Measurements from ENCODE around the gene ACP6. TPM values are rescaled to one million over a fixed set of nuclear protein-coding genes. Genes with fewer than 3 reads are reported as not detected.

ACP6 gene
- total RNA-seq, 1 donor from 2014 or later: 14.1 TPM

DNA sequence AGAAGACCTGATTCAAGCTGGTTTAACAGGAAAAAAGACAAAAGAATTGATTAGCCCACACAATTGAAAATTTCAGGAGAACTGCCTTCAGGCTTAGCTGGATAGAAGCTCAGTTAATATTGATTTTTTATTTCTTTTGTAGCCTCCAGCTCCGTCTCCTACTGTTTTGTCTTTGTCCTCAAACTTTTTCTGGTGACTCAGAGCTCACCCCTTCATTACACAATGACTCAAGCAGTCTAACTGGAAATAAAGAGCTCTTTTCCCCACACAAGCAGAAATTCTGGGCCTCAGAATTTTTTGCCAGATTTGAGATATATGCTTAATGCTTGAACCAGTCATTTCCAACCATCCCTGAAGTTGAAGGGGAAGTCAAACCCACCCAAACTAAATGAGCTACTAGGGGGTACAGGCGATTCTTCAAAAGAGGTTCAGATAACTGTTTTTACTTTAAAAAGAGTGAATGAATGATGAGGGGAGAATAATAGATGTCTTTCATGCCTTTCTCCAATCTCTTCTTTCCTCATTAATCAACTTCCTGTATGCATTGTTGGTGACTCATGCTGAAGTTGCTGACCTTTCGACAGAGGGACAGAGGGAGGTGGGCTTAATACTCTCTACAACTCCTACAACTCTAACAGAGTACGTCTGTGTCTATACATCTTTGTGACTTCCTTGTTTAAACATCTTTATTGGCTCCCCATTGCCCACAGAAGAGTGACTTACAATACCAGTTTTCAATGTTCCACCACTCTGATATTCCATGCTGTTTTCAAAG, 6.2 kb upstream of the ACP6 start:
- peaks cover 26% of the 10 kb centered on the region for H3K27me3 Mint-ChIP-seq (ENCODE audit: insufficient read depth)
- intact Hi-C loops (cut with micrococcal nuclease): no loop called here
- H3K36me3 Mint-ChIP-seq (ENCODE audit: low read depth): no peaks in the 10 kb centered on the region
- H3K9me3 Mint-ChIP-seq: peaks cover 26% of the 10 kb centered on the region
- DNase-seq (ENCODE audit: low spot score): no peak
- no peak overlapping the region for H3K4me3 Mint-ChIP-seq
- no peaks in the 10 kb centered on the region for H3K4me1 Mint-ChIP-seq (ENCODE audit: low read depth)
- H3K27ac Mint-ChIP-seq: no peak overlapping the region

- Mint-ChIP-seq H3K9me3 (peaks cover 15% of the 10 kb centered on the region), H3K4me1 (ENCODE audit: low read depth) (peaks cover 14% of the 10 kb centered on the region), H3K27ac (no peak overlapping the region), H3K4me3 (no peak overlapping the region), H3K27me3 (ENCODE audit: insufficient read depth) (peaks cover 26% of the 10 kb centered on the region), H3K36me3 (ENCODE audit: low read depth) (peaks cover 1% of the 10 kb centered on the region)
- DNase-seq (ENCODE audit: low spot score): no peak
- intact Hi-C loops (cut with micrococcal nuclease): loop anchor here (5.0 kb wide), 1 partner anchor 127 kb away; no protein-coding TSS in a partner anchor
These were observed 3.5 kb upstream of the ACP6 start for GRCh38 chr1:147673816-147674215.

- intact Hi-C loops (cut with micrococcal nuclease): loop anchor here (5.0 kb wide), 1 partner anchor 126 kb away; no protein-coding TSS in a partner anchor
- peaks cover 26% of the 10 kb centered on the region for H3K27me3 Mint-ChIP-seq (ENCODE audit: insufficient read depth)
- no peak overlapping the region for H3K4me3 Mint-ChIP-seq
- H3K4me1 Mint-ChIP-seq (ENCODE audit: low read depth): peaks cover 18% of the 10 kb centered on the region
- peaks cover 15% of the 10 kb centered on the region for H3K9me3 Mint-ChIP-seq
- no peak overlapping the region for H3K27ac Mint-ChIP-seq
- peaks cover 1% of the 10 kb centered on the region for H3K36me3 Mint-ChIP-seq (ENCODE audit: low read depth)
- no peak for DNase-seq (ENCODE audit: low spot score)
These were observed 3.1 kb upstream of the ACP6 start for GRCh38 chr1:147673406-147673805.

DNA sequence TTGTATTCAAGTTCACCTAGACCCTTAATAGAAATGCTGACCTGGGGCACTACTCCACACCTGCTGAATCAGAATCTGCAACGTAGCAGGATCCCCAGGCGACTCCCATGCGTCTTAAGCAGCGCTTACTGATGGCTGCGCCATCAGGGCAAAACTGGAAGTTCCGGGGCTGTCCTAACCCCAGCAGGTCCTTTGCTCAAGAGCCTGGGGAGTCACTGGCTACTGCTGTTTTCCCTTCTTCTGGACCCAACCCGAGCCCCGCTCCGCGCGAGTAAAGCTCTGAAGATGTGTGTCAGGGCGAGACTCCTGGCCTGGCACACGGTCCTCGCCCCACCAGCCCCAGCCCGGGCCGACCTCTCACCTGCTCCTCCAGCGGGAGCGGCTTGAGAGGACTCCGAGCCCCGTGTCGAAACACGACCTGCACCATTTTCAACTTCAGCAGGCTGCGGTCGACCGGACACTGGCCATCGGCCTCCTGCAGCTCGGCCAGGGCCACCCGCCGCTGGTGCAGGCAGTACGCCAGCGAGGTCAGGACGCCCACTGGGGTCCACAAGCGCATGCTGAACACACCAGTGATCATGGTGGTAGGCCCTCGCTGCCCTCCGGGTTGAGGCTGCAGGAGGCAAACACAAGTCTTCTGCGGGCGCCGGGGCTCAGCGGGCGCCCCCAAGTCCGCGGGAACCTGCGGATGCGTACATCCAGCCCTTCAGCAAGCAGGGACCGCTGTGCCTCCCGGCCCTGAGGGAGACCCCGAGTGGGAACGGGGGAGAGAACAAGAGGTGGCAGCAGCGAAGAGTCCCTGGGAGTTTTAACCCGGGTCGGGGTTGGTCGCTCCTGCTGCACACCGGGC, 630 bp downstream of the ACP6 start:
- peaks cover 1% of the 10 kb centered on the region for H3K36me3 Mint-ChIP-seq (ENCODE audit: low read depth)
- peaks cover 24% of the 10 kb centered on the region for H3K4me1 Mint-ChIP-seq (ENCODE audit: low read depth)

DNA sequence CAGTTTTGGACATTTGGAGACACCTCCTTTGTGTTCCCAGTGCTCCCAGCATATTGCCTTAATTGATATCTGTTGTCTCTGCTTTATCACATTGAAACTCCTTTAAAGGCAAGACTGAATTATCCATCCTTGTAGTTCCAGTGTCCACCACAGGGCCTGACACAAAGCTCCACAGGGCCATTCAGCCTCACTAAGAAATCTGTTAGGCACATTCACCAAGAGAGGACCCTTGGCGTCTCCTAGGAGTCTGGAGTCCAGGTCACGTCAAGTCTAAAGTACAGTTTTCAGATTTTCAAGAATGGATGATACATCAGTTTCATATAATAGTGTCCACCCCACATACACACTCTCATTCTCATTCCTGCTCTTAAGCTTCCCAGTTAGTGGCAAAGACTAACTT, 4.8 kb downstream of the ACP6 start:
- Mint-ChIP-seq H3K27me3 (ENCODE audit: insufficient read depth) (no peaks in the 10 kb centered on the region), H3K36me3 (ENCODE audit: low read depth) (peaks cover 1% of the 10 kb centered on the region), H3K4me1 (ENCODE audit: low read depth) (peaks cover 26% of the 10 kb centered on the region), H3K27ac (no peak overlapping the region), H3K4me3 (no peak overlapping the region), H3K9me3 (no peaks in the 10 kb centered on the region)
- intact Hi-C loops (cut with micrococcal nuclease): no loop called here
- DNase-seq (ENCODE audit: low spot score): no peak

More for the DNA sequence above, 630 bp downstream of the ACP6 start:
- Mint-ChIP-seq H3K4me3 (peak overlapping the region; percentile 92), H3K9me3 (no peaks in the 10 kb centered on the region), H3K27ac (peak overlapping the region; percentile 88), H3K27me3 (ENCODE audit: insufficient read depth) (peaks cover 16% of the 10 kb centered on the region)
- peak; percentile 25 for DNase-seq (ENCODE audit: low spot score)
- intact Hi-C loops (cut with micrococcal nuclease): loop anchor here (1.0 to 5.0 kb wide), 4 partner anchors 28 to 122 kb away; no protein-coding TSS in a partner anchor

DNA sequence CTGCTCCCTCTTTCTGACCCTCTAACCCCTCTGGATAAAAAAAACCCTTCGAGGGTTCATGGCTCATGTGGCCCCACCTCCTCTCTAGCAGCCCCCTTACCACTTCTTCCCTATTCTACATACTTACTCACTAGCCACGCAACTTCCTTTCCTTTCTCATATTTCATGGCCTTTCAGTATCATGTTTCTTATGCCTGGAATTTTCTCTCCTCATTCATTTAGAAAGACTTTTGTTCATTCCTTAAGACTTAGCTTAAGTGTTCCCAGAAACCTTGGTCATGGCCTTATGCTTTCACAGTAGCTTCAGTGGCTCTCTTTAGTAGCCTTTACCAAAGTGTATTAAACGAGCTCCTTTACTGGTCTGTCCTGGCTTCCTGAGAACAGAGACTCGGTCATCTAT, 6.1 kb downstream of the ACP6 start:
- Mint-ChIP-seq H3K9me3 (no peaks in the 10 kb centered on the region), H3K27ac (no peak overlapping the region), H3K36me3 (ENCODE audit: low read depth) (peaks cover 1% of the 10 kb centered on the region), H3K4me1 (ENCODE audit: low read depth) (peaks cover 21% of the 10 kb centered on the region), H3K27me3 (ENCODE audit: insufficient read depth) (no peaks in the 10 kb centered on the region), H3K4me3 (no peak overlapping the region)
- intact Hi-C loops (cut with micrococcal nuclease): no loop called here
- no peak for DNase-seq (ENCODE audit: low spot score)

- intact Hi-C loops (cut with micrococcal nuclease): no loop called here
- H3K4me1 Mint-ChIP-seq (ENCODE audit: low read depth): peaks cover 2% of the 10 kb centered on the region
- no peak overlapping the region for H3K27ac Mint-ChIP-seq
- H3K4me3 Mint-ChIP-seq: no peak overlapping the region
- H3K36me3 Mint-ChIP-seq (ENCODE audit: low read depth): peaks cover 27% of the 10 kb centered on the region
- H3K9me3 Mint-ChIP-seq: no peaks in the 10 kb centered on the region
- H3K27me3 Mint-ChIP-seq (ENCODE audit: insufficient read depth): no peaks in the 10 kb centered on the region
- no peak for DNase-seq (ENCODE audit: low spot score)
These were observed 15.8 kb downstream of the ACP6 start for GRCh38 chr1:147654511-147654910.

DNA sequence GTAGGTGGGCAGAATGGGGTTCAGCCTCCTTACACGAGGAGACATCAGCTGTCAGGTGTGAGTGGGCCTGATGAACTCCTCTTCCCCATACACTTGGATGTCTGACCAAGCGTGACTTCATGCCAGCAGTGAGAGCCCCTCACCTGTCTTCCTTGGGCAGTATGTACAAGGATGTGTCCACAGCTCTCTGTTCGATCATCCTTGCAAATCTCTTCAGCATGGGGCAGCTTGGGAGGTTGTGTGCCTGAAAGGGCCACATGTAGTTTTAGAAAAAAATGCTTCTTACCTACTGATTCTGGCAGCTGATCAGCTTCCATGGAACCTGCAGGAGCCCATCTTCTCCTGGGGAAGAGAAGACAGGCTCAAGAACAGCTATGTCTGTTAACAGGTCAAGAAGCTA, 18.0 kb downstream of the ACP6 start:
- Mint-ChIP-seq H3K4me1 (ENCODE audit: low read depth) (peaks cover 24% of the 10 kb centered on the region), H3K27ac (no peak overlapping the region), H3K27me3 (ENCODE audit: insufficient read depth) (no peaks in the 10 kb centered on the region), H3K9me3 (no peaks in the 10 kb centered on the region), H3K4me3 (no peak overlapping the region), H3K36me3 (ENCODE audit: low read depth) (peaks cover 31% of the 10 kb centered on the region)
- no peak for DNase-seq (ENCODE audit: low spot score)
- intact Hi-C loops (cut with micrococcal nuclease): no loop called here

- Mint-ChIP-seq H3K27me3 (ENCODE audit: insufficient read depth) (no peaks in the 10 kb centered on the region), H3K4me3 (no peak overlapping the region), H3K36me3 (ENCODE audit: low read depth) (peaks cover 30% of the 10 kb centered on the region), H3K27ac (no peak overlapping the region), H3K4me1 (ENCODE audit: low read depth) (peaks cover 33% of the 10 kb centered on the region), H3K9me3 (no peaks in the 10 kb centered on the region)
- intact Hi-C loops (cut with micrococcal nuclease): no loop called here
- DNase-seq (ENCODE audit: low spot score): no peak
These were observed 18.9 kb downstream of the ACP6 start for GRCh38 chr1:147651466-147651865.

GRCh38 chr1:147648933-147649332, 21.4 kb downstream of the ACP6 start:
- Mint-ChIP-seq H3K36me3 (ENCODE audit: low read depth) (peaks cover 33% of the 10 kb centered on the region), H3K4me1 (ENCODE audit: low read depth) (peaks cover 54% of the 10 kb centered on the region), H3K27me3 (ENCODE audit: insufficient read depth) (no peaks in the 10 kb centered on the region), H3K27ac (peak overlapping the region; percentile 50), H3K4me3 (no peak overlapping the region), H3K9me3 (no peaks in the 10 kb centered on the region)
- intact Hi-C loops (cut with micrococcal nuclease): loop anchor here (10.0 kb wide), 1 partner anchor 474 kb away; the partner anchor contains the start of gene PRKAB2
- no peak for DNase-seq (ENCODE audit: low spot score)

DNA sequence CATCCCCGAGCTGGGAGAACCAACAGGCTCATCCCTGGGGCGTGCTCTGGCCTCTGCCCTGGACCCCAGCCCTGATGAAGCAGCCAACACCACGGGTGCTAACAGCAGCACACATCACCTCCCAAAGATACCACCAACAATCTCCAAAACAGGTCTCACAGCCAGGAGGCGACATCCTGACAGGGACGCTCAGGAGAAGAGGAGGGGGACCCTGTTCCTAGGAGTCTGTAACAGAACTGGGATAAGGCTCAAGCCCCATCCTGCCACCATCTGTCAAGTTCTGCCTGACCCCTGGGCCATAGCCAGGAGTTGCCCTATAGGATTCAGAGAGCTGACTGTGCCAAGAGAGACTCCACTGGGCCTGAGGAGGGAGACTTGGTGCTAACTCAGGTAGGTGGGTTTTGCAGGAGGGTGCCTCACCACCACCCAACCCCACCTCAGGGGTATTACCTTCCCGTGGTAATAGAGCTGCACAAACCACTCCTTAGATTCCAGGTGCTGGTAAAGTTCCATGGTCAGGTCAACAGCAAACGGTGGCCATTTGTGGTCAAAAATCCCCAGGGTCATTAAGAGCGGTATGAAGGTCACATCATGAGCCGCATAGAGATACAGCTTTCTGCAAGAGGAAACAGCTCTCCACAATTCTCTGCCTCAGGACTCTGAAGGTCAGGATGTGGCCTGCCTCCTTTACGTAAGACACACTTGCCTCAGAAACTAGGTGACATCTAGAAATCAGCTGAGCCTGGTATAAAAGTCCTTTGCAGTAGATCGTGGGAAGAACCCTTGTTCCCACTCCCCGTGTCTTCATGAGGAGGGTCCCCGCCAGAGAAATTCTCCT, 22.3 kb downstream of the ACP6 start:
- DNase-seq (ENCODE audit: low spot score): peak; percentile 48
- intact Hi-C loops (cut with micrococcal nuclease): loop anchor here (10.0 kb wide), 1 partner anchor 473 kb away; the partner anchor contains the start of gene PRKAB2
- no peaks in the 10 kb centered on the region for H3K27me3 Mint-ChIP-seq (ENCODE audit: insufficient read depth)
- peak overlapping the region; percentile 81 for H3K4me3 Mint-ChIP-seq
- peaks cover 58% of the 10 kb centered on the region for H3K4me1 Mint-ChIP-seq (ENCODE audit: low read depth)
- H3K27ac Mint-ChIP-seq: peak overlapping the region; percentile 50
- no peaks in the 10 kb centered on the region for H3K9me3 Mint-ChIP-seq
- peaks cover 36% of the 10 kb centered on the region for H3K36me3 Mint-ChIP-seq (ENCODE audit: low read depth)

- intact Hi-C loops (cut with micrococcal nuclease): loop anchor here (5.0 to 10.0 kb wide), 2 partner anchors 372 to 469 kb away; partner anchors contain the start of gene PRKAB2
- Mint-ChIP-seq H3K4me1 (ENCODE audit: low read depth) (peaks cover 78% of the 10 kb centered on the region), H3K27ac (no peak overlapping the region), H3K4me3 (no peak overlapping the region), H3K9me3 (no peaks in the 10 kb centered on the region), H3K27me3 (ENCODE audit: insufficient read depth) (no peaks in the 10 kb centered on the region), H3K36me3 (ENCODE audit: low read depth) (peaks cover 25% of the 10 kb centered on the region)
- no peak for DNase-seq (ENCODE audit: low spot score)
These were observed 26.4 kb downstream of the ACP6 start for GRCh38 chr1:147643974-147644373.
